GM12891 (cell line): ENCODE measurements around the gene DNAJC11.

Source experiments
- PAX5 ChIP-seq: IDR thresholded peaks from 2 replicates; pipeline ENCODE4 v1.6.1; 2011; ENCODE audit warnings: low read length, moderate library complexity, mild to moderate bottlenecking; ENCODE audit not compliant: insufficient read depth, severe bottlenecking
- POLR2A ChIP-seq: IDR thresholded peaks from 2 replicates; pipeline ENCODE4 v1.6.1; 2011; ENCODE audit warnings: low read depth, low read length, control low read depth
- POLR2AphosphoS5 ChIP-seq: IDR thresholded peaks from 2 replicates; pipeline ENCODE4 v1.6.1; 2011; ENCODE audit warnings: low read depth, low read length, control low read depth
- TAF1 ChIP-seq: IDR thresholded peaks from 2 replicates; pipeline ENCODE4 v1.6.1; 2011; ENCODE audit warnings: low read depth, low read length, control low read depth

- no peak for TF ChIP-seq POLR2A
- TF ChIP-seq POLR2AphosphoS5: no peak
- no peak for TF ChIP-seq PAX5
- TF ChIP-seq TAF1: no peak
These were observed 74.6 kb downstream of the DNAJC11 start for GRCh38 chr1:6627031-6627430.
